OCI-M2 (cell line): ENCODE results near the gene GGNBP2.
A peak's percentile ranks its signal among the peaks of the same experiment; 100 is the strongest.

Experiments used
- DNase-seq: peaks from one replicate; lab custom pipeline; 2025; ENCODE audit not compliant: unreplicated experiment; lab: John Stamatoyannopoulos, UW

GGNBP2 gene

DNA sequence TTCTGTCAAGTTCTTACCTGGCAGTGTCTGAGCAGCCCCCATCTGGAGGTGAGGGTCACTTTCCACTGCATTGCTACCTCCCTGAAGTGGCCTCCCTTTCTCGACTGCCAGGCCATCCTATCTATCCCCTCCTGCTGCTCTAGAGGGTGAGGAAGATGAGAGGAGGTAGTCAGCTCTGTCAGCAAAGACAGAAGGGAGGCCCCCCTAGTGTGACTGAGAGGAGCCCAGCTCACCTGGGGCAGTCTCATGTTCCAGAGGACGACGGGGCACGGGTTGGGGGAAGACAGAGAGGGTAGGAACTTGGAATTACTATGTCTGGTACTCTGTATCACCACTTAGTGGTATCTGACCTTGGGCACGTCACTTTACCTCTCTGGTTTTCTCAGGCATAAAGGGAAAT is 32.1 kb upstream of the GGNBP2 start:
- DNase-seq = no peak

DNA sequence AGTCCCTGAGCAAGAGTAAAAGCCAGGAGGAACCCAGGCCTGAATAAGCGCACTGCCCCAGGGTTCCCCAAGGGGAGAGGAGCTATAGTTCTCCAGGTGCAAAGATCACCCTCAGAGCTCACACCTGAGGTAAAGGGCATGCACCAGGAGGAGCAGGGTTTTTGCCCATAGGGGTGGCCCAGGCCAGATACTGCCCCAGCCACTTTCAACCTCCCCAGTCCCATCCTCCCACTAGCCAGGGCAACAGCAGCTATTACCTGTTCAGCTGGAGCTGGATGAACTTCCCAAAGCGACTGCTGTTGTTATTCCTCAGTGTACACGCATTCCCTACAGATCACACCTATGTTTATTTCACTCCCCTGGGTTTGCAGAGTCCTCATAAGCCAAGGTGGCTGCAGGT is 29.9 kb upstream of the GGNBP2 start:
- DNase-seq = no peak

DNA sequence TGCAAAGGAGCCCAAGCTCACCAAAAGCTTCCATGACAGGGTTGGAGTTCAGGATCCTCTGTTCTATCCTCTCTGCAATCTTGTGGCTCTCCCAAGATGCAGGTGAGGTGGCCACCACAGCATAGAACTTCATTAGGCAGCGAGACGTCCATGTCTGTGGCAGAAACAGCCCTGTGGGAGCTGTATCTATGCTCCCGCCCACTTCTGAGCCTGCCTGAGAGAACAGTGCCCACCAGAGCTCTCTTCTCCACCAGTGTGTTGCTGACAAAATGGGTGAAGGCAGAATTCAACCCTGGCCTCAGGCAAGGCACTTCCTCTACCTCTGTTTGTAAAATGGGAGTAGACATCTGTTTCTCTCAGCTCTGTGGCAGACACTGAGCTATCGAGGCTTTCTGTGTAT is 28.9 kb upstream of the GGNBP2 start:
- no peak for DNase-seq

DNA sequence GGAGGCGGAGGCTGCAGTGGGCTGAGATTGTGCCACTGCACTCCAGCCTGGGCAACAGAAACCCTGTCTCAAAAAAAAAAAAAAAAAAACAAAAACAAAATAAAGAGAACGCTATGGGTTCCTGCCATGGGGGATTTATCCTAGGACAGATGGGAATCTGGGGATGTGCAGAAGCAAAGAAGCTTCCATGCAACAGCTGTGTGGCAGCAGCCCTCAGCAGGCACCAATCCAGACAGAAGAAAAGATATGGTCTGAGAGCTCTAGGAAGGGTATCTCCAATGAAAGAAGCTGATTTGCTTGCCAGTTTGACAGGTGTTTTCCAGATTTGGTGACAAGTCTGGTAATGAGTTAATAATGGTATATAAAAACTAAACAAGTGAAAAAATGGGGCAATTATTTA is 21.6 kb upstream of the GGNBP2 start:
- no peak for DNase-seq

DNA sequence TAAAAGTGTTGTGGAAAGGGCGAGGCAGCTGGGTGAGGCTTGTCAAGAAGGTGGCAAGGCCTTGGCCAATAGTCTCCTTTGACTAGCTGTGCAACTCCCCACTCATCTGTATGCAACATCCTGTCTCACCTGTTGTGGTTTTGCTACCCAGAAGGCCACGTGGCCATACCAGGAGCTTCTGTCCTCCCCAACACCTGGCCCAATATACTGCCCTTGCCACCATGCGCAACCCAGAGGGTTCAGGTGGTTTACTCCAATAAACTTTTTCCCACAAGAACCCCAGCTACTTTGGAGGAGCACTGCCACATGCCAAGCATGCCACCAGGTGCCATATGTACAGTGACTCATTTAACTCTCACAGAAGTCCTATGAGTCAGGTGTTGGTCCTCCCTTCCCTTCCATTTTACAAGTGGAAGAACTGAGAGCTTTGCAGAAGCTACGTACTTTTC is 20.3 kb upstream of the GGNBP2 start:
- DNase-seq = no peak

DNA sequence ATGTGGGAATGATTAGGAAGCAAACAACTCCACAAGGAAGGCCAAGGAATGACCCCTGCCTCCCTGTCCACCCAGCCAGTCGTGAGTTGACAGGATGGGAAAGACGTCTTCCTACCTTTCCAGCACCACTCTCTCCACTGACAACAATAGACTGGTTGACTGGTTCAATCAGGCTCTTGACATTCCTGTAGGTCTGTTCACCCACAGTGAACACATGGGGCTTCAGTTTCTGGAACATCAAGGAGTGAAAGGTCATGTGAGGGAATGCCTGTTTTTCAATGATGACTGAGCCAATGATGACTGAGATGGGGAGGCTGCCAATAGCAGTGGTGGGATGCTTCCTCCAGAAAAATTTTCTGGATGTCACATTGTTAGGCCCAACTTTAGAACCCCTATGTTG is 19.6 kb upstream of the GGNBP2 start:
- DNase-seq = no peak

DNA sequence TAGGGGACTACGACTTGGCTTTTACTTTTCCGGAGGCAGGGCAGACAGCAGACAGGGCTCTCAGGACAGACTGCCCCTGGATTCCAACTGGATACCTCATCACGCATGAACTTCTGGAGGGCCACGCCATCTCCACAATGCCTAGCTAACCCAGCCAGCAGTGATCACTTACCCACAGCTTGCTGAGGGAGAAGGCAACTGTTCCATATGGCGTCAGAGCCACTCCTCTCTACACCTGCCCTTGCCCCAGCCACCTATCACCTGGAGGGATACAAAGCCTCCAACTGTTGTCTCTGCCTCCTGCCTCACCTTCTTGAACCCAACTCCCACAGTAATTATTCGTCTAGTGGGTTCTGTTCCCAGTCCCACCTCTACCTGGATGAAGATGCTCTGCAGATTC is 18.8 kb upstream of the GGNBP2 start:
- no peak for DNase-seq

DNA sequence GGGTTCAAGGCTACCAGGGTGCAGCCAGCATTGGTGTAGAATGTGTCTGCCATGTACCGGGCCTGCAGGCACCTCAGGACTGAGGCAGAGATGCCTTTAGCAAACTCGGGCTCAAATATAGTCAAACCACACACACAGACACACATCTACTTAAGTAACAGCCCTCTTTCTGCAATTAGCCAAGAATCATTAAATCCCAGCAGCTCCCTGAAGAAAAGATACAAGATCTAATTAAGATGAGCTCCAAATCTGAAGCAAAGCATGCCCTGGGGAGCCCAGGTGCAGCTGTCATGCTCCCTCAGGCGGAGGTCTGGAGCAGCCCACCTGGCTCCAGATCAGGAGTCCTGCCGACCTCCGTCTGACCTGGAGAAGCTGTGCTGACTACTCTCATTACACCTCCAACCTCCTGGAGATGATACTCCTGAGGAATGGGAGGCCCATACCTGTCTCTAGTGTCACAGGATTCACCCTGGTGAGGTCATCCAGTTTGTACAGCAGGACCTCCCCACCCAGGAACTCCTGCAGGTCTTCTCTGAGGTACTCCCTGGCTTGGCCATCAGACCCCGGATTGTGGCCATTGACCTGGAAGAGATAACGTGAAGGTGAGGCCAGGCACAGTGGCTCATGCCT is 17.0 kb upstream of the GGNBP2 start:
- DNase-seq = no peak

DNA sequence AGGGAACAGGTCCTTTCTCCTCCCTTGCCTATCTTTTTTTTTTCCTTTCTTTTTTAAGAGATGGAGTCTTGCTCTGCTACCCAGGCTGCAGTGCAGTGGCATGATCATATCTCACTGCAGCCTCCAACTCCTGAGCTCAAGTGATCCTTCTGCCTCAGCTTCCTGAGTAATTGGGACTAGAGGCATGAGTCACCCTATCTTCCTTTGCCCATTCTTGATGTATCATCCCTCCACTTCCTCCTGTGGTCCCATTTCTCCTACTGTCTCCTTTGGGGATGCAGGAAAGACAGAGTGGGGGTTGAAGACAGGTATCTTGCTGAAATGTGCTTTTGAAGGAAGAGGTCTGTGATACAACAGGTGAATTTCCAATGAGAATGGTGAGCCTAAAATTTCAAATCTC is 15.6 kb upstream of the GGNBP2 start:
- DNase-seq = no peak

DNA sequence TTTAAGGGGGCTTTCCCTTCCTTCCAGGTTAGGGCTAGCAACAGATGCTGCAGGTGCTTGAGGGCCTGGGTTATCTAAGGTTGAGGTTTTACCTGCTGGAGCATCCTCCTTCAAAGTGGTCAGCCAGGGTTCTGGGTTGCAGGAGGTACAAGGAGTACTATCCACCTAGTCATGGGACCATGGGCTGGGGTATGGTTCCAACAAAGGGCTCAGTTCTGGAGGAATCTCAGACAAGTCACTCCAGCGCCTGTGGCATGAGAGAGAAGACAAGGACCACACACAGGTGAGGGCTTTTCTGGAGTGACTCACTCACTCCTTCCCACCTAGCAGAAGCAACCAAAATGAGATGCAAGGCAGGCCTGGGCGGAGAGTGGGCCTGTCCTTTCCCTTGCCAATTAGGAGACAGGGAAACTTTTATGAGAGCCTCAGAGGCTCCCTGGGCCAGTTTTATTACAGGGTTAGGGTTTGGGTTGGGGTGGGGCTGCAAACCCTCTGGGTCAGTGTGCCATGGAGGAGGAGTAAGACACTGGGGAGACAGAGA is 12.2 kb upstream of the GGNBP2 start:
- no peak for DNase-seq

DNA sequence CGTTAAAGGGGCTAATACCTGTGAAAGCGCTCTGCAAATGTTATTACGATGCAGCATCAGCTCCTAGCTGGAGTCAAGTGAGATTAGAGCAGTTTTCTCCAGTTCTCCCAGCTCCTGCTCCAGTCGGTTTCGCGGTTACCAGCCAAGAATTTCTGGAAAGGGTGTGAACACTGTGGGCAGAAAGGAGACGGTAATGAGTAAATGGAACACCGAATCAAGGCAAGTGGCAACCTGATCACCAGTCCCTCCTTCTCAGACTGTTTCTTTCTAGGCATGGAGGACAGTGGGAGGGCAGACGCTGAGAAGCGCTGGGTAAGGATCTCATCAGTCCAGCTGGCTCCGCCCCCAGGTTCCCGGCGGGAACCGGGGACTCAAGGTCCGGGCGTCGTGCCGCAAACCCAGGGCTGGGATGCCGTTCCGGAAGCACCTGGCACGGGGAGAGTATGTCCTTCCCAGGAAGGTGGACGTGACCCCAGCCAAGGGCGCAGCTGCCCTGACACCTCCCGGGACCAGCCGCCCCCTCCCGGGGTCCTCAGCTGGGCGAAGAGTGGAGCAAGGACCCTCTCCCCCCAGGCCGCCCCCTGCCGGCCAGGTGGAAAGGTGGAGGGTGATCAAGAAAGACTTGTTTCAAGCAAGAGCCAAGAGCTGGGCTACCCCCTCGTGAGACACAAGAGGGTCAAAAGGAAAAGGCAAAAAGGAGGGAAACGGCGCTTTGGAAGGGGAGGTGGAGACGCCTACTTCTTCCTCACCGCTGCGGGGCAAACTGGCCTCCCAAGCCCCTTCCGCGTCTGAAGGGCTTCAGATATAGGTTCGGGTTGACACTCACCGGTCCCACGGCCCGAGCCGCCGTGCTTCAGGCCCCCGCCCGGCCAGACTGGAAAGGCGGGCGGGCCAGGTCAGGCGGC is 10.5 kb upstream of the GGNBP2 start:
- DNase-seq = no peak

DNA sequence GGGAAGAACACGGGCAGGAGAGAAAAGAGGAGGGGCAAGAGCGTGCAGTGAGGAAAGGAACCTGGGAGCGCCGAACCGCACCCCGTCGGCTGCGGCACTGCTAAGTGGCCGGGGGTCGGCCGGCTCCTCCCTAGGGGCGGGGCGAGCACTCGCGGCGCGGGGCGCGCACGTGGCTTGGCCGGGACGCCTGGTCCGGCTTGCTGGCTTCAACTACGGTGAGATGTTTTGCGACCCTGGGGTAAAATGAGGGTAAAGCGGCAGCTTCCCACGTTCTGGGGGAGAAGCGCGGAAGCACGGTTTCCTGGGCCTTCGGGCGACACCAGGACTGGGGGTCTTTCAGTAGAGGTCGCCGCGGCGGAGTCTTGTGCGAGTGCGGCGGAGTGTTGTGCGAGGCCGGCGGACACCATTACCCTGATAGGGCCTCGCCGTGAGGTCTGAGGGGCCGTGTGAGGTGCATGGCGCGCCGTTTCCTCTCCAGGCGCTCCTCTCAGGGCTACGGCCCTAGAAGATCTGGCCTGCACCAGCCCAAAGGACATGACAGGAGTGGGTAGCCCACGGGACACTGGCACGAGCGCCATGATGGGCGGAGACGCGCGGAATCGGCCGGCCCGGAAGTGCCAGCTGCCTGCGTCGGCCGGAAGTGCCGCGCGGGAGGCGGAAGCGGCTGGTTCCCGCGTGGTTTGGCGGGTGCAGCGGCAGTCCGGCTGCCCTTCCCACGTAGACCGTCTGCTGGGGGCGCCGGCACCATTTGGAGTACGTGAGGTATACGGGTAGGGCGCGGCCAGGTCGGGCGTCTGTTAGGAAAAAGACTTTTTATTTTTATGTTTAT is 9.7 kb upstream of the GGNBP2 start, which contains the start of the genes MYO19 and PIGW:
Gene MYO19, minus strand, starts transcription at position 29 of the 829 bp plus-strand sequence. CDS start 2,330 bp downstream, outside the sequence.
Gene PIGW, plus strand, starts transcription at position 148 of the 829 bp plus-strand sequence. CDS start 2,115 bp downstream, outside the sequence.
- DNase-seq = peak; percentile 36

DNA sequence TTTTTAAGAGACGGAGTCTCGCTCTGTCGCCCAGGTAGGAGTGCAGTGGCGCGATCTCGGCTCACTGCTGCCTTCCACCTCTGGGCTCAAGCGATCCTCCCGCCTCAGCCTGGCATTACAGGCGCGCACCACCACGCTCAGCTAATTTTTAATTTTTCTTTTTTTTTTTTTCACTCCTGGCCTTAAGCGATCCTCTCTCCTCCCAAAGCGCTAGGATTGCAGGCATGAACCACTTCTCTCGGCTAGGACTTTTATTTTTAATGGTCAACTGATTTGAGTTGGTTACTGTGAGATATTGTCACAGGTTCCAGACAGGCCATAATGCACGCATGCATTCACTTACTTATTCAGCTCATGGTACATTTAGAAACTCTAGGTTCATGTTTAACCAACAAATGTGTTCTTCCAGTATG is 9.0 kb upstream of the GGNBP2 start:
- DNase-seq = no peak

DNA sequence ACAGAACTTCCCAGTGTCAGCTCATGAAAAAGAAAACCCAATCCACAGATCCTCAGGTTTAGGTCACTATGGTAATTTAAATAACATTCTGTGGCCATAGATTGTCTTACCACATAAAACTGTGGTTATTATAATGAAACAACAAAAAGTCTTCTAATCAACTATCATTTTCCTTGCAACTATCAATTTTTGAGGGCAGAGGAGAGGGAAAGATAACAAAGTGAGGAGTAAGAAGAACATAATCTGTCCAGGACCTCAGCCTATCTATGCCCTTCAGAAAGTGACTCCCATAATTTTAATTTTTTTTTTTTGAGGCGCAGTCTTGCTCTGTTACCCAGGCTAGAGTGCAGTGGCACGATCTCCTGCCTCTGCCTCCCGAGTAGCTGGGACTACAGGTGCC is 4.0 kb upstream of the GGNBP2 start:
- DNase-seq = no peak

DNA sequence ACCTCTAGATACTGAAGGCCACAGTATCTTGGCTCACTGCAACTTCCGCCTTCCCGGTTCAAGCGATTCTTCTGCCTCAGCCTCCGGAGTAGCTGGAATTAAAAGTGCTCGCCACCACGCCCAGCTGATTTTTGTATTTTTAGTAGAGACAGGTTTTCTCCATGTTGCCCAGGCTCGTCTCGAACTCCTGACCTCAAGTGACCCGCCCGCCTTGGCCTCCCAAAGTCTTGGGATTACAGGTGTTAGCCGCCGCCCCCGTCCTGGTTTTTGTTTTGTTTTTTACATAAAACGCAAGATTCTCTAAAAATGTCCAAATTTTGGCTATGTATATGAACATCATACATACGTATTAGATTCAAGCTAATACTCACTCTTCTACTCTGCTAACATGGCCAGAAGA is 2.0 kb upstream of the GGNBP2 start:
- DNase-seq = no peak

DNA sequence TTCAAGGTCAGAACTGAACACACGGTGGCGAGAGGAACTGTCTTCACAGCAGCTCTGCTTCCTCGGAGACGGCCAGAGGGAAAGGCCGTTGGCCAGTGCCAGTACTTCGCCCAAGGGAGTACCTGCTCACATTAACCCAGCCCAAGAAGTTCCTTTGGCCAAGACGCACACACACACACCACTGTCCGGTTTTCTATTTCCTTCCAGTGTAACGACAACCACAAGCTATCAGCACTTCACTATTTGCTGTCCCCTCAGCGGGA is 744 bp upstream of the GGNBP2 start:
- no peak for DNase-seq

DNA sequence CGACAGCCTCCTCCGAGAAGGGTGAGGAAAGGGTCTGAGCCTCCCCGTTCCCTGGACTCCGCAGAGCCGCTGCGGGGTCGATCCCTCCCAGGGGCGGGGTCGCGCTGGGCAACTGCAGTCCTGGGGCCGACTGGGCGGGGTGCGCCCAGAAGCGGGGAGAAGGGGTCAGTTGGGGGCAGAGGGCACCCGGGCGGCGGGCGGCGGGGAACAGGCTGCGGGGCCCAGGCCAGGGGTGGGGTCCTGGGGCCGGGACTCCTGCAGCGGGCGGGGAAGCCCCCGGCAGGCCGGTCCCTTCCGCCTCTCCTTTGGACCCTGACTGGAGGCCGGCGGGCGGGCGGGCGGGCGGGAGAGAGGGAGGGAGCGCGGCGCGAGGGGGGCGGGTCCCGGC is 352 bp downstream of the GGNBP2 start:
- no peak for DNase-seq

DNA sequence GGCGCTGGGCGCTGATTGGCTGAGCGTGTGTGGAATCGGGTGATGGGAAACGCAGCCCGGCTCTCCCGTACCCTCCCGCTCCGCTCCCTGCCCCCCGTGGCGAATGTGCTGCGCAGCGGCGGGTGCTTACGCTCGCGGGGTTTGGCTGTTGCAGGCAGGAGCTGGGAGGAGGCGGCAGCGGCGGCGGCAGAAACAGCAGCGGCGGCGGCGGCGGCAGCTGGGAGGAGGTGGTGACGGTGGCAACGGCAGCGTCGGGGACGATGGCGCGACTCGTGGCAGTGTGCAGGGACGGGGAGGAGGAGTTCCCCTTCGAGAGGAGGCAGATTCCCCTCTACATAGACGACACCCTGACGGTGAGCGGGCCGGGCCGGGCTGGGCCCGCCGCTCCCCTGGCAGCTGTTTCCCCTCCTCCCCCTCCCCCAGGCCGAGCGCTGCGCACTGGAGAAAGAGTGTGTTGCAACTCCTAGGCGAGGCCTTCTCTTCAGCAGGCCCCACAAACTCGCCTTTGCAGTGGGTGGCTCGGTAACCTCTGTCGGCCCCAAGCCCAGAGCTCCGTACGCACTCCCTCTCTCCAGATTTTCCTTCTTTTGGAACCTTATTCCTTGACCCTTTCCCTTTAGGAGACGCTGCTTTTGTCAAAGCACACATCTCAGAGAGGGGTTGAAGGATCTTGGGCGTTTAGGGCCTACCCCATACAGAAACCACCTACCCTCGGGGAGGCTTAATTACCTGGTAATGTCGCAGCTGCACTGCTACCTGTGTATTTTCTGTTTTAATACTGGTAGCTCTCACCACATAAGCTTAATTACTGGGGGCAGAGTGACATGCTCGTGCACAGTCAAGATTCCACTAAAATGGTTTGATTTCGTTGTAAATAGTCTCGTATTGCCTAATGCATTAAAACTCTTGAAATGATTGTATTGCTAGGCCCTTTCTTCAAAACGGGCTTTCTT is 1.0 kb downstream of the GGNBP2 start:
- DNase-seq = no peak

DNA sequence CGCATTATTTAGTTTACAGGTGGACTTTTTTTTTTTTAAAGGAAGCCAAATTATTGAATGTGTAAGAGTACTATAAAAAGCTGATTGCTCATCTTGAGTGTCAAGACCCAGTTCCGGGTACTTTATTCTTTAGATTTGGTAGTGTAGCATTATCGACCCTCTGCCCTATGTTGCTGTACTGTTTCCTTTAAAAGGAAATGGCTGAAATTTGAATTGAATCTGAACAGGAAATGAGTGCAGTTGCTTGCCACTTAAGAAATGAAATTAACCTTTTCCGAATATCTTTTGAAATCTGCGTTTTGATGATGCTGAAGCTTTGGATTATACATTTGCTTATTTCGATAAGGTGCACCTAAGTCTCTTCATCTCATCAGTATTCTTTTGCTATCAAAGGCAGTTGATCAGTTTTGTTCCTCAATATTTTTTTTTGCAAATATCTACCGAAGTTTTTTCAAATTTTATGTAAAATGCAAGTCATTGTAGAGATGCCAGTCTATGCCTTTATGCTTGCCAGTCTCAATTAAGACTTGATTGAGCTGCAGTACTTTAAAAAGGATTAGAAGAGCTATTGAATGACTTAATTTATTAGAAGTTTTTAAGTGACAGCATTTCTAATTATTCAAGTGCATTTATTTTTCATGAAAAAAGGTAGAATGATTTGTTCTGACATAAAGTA is 1.8 kb downstream of the GGNBP2 start:
- no peak for DNase-seq

DNA sequence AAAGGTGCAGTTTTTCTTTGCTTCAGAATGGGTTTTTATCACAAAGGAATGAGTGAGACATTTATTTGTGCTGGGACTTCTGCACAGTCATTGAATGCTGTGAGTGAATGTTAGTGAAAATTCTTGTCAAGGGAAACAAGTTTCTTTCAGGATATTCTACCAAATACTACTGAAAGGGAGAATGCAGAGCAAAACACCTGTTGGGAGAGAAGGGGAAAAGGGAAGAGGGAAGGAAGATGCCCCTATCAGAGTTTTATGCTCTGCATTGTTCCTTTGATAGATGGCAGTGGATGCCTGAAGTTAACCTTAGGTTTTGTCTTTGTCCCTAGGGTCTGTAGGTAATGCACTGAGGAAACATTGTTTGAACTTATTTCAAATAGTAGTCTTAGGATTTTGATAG is 3.1 kb downstream of the GGNBP2 start:
- no peak for DNase-seq
